GM08714 (cell line): ENCODE data around the gene DDX24.

Experiments
- H3K4me3 ChIP-seq: fragments of 200-500 bp; sonication (Bioruptor generic); 2 replicates; pipeline ENCODE4 v1.5.1; 2014; ENCODE audit warnings: mild to moderate bottlenecking, low read length, inconsistent platforms
- ZNF274 ChIP-seq: IDR thresholded peaks from 2 replicates; pipeline ENCODE4 v1.6.1; 2012; ENCODE audit warnings: mild to moderate bottlenecking, low read depth, low read length

DDX24 gene, protein sequence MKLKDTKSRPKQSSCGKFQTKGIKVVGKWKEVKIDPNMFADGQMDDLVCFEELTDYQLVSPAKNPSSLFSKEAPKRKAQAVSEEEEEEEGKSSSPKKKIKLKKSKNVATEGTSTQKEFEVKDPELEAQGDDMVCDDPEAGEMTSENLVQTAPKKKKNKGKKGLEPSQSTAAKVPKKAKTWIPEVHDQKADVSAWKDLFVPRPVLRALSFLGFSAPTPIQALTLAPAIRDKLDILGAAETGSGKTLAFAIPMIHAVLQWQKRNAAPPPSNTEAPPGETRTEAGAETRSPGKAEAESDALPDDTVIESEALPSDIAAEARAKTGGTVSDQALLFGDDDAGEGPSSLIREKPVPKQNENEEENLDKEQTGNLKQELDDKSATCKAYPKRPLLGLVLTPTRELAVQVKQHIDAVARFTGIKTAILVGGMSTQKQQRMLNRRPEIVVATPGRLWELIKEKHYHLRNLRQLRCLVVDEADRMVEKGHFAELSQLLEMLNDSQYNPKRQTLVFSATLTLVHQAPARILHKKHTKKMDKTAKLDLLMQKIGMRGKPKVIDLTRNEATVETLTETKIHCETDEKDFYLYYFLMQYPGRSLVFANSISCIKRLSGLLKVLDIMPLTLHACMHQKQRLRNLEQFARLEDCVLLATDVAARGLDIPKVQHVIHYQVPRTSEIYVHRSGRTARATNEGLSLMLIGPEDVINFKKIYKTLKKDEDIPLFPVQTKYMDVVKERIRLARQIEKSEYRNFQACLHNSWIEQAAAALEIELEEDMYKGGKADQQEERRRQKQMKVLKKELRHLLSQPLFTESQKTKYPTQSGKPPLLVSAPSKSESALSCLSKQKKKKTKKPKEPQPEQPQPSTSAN

DNA sequence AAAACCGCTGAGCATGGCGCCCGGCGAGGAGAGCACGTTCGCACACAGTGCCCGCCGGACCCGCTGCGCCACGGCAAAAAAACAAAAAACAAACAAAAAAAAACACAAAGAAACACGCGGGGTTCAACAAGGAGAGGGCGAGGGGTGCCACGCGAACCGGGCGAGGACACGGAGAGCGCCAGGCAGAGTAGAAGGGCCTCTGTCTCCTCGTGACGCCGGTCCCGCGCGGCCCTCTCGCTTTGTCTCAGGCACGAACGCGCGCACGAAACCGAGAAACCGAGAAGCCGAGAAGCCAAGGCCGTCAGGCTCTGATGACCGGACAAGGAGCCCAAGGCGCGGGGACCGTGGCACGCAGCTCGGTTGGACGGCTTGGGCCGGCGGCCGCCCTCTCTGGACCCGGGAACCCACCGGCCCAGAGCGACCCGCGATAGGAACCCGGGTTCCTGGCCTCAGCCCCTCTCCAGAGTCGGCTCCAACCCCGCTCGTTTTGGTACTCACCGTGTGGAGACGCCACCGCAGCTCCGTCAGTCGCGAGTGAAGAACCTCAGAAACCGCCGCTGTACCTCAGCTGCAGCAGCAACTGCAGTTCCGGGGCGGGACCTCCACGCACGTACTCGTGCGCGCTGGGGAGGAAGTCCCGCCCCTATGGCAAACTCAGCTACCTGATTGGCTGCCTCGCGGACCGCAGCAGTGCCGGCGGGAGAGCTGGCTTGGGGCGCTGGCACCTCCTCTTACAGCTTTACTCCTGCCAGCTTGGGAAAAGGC, at the start of gene DDX24, which contains the start of gene IFI27L1:
DDX24 (minus strand) TSS at position 582 of the 765 bp plus-strand sequence. CDS start 1,460 bp downstream, outside the sequence.
IFI27L1 (plus strand) TSS at position 690 of the 765 bp plus-strand sequence. CDS start 15,628 bp downstream, outside the sequence.
- peak within 1 kb of the TSS; percentile 85 for H3K4me3 ChIP-seq
- no peak for TF ChIP-seq ZNF274

DNA sequence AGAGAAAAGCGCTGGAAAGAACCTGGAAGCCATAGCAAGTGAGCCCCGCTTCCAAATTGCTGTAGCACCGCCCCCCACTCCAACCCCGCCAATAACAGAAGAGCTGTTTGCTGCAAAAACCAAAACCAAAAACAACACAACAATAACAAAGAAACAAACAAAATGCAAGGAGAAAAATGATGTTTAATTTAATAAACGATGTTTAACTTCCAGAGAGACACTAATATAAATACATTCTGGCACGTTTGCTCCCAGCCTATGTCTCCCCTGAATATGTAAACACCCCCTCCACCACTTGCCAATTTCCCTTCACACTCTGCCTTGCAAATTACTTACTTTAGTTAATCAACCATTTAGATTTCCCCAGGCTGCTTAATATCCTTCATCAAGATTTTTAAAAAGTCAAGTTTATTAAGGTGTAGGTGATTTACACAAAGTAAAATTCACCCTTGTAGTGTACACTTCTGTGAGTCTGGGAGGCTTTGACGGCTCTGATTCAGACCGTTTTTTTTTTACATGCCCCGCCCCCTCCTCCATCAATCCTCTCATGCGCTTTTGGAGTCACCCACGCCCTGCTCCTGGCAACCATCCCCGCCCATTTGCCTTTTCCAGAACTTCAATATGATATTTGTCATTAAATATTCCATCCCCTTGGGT, 48.9 kb upstream of the DDX24 start:
- H3K4me3 ChIP-seq: peak overlapping the region; percentile 77
- no peak for TF ChIP-seq ZNF274

DNA sequence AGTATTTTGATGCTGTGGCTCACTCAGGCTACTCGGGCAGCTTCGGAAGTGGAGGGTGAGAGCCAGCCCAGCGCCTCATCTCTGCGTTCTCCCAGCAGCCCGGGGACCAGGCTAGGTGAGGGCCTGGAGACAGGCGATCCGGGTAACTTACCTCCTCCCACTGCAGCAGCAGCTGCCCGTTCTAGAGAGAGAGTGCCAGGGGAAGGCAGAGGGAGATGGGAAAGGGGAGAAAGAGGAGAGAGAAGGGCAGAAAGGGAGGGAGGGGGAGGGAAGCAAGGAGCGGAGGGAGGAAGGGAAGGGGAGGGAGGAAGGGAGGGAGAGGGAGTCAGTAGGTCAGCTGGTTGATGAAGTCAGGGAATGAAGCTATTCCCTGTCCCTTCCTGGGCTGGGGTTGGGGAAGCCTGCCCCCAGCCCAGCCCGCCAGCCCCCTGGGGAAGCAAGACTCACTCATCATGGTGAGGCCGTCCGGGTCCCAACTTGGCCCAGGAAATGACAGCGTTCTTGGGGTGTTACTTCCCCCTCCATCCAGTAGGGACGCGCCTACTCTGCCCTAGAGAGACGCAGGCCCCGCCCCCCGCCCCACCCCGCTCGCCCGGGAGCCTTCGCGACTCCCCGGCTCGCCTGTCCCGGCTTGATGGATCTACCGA, 48.2 kb upstream of the DDX24 start, which contains the start of gene IFI27L2:
IFI27L2 (minus strand) TSS at position 494 of the 647 bp plus-strand sequence; CDS start at position 454, 40 bp downstream.
- H3K4me3 ChIP-seq: peak within 1 kb of the TSS; percentile 77
- no peak for TF ChIP-seq ZNF274

DNA sequence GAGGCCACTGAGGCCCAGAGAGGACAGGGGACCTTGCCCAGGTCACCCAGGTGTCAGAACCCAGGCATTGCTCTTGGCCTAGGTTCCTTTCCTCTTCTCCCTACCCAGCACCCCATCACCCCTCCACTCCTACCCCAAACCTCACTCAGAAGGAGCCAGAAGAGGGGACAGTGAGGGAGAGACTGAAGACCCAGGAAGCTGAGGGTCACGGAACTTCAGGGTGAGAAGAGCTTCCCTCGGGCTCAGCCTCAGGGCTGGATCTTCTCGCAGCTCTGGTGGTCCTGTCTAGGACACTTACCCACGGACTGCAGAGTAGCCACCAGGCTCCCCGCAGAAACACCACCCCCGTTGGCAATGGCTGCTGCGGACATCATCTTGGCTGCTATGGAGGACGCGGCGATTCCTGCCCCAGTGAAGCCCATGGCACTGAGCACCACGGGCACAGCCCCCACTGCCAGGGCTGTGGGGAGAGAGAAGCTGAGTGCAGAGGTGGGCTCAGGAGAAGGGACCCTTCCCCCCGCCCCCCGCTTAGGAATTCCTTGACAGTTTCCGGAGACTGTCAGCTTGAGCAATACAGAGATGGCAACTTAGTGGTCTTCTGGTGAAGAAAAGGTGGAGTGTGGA, 47.3 kb upstream of the DDX24 start:
- TF ChIP-seq ZNF274: no peak
- peak overlapping the region; percentile 77; the same call in 1 of the 2 replicates for H3K4me3 ChIP-seq

DNA sequence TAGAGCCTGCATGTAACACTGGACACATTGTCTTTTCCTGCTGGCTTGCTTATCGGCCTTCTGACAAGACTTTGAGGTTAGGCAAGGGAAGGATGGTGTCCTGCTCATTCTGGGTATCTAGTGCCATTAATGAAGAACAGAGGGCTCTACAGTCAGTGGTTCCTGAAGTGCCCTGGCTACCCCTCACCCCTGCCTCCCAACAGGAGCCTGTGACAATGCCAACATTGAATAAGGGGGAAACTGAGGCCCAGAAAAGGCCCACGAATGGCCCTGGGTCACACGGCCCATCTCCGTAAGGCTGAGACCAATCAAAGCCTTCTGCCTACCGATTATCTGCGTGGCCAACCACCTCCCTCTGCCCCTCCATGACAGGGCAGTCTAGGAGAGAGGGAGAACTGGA, 46.3 kb upstream of the DDX24 start:
- TF ChIP-seq ZNF274: no peak
- H3K4me3 ChIP-seq: no peak overlapping the region

DNA sequence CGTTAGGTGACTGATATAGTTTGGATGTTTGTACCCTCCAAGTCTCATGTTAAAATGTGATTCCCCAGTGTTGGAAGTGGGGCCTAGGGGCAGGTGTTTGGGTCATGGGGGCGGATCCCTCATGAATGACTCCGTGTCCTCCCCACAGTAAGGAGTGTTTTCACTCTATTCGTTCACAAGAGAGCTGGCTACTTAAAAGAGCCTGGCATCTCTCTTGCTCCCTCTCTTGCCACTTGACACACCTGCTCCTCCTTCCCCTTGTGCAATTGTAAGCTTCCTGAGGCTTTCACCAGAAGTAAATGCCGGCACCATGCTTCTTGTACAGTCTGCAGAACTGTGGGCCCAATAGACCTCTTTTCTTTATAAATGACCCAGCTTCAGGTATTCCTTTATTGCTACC, 45.8 kb upstream of the DDX24 start:
- H3K4me3 ChIP-seq: no peak overlapping the region

DNA sequence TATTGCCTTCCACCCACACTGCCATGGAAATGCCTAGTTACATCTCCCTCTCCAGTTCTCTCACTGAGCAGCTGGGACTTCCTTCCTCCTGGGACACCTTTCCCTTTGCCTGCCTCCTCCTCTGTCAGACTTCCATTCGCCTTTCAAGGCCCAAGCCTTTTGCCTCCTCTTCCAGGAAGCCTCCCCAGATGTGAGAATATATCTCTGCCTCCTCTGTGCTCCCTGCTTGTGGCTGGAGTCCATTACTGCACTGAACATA, 45.3 kb upstream of the DDX24 start:
- TF ChIP-seq ZNF274: no peak
- no peak overlapping the region for H3K4me3 ChIP-seq

More for the DNA sequence above, 45.8 kb upstream of the DDX24 start:
- no peak for TF ChIP-seq ZNF274

DNA sequence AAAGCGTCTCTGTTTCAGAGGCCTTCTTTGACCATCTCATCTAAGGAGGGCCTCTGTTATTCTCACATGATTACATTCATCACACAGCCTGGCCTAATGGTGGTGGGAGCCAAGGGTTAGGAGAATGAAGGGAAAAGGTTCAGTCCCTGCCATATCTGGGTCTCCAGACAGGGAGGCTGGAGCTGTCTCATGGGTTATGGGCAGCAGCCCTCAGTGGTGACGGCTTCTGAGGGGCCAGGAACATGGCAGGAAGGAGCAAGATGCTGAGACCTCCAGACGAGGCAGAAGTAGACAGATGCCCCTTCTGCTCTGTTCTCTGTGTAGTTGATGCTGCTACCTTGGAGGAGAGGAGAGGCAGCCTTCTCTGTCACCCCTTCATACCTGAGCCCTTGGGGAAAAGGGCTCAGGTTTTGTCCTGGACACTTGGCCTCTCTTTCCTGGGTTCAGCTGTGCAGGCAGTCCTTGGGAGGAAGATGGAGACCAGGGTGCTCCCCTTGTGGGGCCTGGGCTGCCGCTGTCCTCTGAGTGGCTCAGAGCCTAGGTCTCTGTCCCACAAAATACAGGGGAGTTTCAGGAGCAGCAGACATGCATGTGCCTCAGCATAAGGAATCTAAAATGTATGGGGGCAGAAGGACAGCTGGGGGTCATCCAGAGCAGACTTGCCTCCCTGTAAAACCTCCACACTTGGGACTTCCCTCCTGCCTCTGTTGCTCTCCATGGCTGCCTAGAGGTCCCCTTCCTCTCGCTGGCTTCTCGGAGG, 44.8 kb upstream of the DDX24 start:
- H3K4me3 ChIP-seq: no peak overlapping the region
- TF ChIP-seq ZNF274: no peak

DNA sequence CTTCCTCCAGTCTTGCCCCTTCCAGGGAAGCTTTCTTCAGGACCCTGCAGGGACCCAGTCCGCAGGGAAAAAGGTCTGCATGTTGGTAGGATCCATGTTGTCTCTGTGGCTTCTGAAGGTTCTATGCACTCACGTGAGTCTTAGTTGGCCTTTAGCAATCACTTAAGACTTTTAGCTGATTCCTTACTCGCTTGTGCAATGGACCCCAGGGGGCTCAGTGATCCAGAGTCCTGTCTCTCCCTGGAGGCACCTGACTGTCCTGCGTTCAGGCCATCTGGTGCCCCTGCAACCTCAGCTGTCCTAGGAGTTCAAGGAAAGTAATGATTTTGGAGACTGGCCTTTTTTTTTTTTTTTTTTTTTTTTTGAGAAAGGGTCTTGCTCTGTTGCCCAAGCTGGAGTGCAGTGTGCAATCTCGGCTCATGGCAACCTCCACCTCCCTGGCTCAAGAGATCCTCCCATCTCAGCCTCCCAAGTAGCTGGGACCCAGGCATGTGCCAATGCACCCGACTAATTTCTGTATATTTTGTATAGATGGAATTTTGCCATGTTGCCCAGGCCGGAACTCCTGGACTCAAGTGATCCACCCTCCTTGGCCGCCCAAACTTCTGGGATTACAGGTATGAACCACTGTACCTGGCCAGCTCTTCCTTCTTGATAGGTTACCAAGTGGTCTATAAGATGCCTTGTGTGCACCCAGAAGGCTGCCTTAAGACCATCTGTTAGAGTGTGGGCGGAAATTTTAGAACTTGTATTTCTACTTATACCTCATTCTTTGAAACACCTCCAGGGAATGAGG, 43.8 kb upstream of the DDX24 start:
- no peak for TF ChIP-seq ZNF274
- no peak overlapping the region for H3K4me3 ChIP-seq

DNA sequence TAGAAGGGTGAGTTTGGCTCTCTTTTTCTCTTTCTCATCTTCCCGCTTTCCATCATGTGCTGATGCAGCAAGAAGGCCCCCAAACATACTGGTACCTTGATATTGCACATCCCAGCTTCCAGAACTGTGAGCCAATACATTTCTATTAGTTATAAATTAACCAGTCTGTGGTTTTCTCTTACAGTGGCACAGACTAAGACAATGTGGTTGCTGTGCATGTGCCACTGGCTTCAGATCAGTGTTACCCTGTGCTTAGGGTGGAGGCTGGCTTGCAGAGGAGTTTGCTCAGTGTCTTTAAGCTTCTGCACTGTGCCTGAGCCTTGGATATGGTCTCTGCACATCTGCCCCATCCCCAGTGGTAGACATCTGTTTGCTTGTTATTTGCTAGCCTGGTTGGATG, 42.9 kb upstream of the DDX24 start:
- TF ChIP-seq ZNF274: no peak
- no peak overlapping the region for H3K4me3 ChIP-seq

DNA sequence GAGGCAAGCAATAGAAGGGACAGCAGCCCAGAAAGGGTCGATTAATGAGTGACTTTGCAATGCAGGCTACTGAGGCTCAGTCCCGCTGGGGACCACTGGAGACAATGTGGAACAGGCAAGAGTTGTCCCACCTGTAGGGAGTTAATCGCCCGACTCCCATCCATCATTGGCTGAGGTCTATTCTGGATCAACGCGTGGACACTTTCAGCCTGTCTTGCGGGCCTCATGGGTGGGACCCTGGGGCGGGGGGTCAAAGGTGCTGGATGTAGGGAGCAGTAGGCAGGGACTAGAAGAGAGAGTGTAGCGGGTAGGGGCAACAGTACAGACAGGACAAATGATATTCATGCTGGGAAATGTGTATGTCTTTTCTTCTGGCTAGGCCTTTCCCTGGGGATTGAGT, 42.3 kb upstream of the DDX24 start:
- TF ChIP-seq ZNF274: no peak
- no peak overlapping the region for H3K4me3 ChIP-seq
